ENCODE measurements around the gene SRRM2.

DNA sequence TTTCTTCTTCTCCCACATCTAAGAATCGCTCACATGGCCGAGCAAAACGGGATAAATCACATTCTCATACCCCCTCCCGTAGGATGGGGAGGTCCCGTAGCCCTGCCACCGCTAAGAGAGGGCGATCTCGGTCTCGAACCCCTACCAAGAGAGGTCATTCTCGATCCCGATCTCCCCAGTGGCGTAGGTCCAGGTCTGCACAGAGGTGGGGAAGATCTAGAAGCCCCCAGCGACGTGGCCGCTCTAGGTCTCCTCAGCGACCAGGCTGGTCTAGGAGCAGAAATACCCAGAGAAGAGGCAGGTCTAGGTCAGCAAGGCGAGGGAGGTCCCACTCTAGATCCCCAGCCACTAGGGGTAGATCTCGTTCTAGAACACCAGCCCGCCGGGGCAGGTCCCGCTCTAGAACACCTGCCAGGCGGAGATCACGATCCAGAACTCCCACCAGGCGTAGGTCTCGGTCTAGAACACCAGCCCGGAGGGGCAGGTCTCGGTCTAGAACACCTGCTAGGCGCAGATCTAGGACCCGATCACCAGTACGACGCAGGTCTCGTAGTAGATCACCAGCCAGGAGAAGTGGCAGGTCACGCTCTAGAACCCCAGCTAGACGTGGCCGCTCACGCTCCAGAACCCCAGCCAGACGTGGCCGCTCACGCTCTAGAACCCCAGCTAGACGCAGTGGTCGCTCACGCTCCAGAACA is 9.6 kb downstream of the SRRM2 start:
- TF ChIP-seq, protein P1, sequence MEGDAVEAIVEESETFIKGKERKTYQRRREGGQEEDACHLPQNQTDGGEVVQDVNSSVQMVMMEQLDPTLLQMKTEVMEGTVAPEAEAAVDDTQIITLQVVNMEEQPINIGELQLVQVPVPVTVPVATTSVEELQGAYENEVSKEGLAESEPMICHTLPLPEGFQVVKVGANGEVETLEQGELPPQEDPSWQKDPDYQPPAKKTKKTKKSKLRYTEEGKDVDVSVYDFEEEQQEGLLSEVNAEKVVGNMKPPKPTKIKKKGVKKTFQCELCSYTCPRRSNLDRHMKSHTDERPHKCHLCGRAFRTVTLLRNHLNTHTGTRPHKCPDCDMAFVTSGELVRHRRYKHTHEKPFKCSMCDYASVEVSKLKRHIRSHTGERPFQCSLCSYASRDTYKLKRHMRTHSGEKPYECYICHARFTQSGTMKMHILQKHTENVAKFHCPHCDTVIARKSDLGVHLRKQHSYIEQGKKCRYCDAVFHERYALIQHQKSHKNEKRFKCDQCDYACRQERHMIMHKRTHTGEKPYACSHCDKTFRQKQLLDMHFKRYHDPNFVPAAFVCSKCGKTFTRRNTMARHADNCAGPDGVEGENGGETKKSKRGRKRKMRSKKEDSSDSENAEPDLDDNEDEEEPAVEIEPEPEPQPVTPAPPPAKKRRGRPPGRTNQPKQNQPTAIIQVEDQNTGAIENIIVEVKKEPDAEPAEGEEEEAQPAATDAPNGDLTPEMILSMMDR (IDR thresholded peaks at IDR 0.05), result no peak
- TF ChIP-seq EP300 (IDR thresholded peaks at IDR 0.05; ENCODE audit: low read depth), result no peak

Data from transverse colon (tissue), 3 donors.